Adrenal gland (tissue), 5 donors: ENCODE measurements around the gene GRIA1.

Experiments used
- CTCF ChIP-seq, 6 experiments: fragments of 450-650 bp in 4 of 6; fragments of 200-600 bp in 2 of 6; sonication (generic) in 1 of 6; IDR thresholded peaks; 1 replicate in 5 of 6; 2 replicates in 1 of 6; pipeline versions ENCODE4 v1.5.1 to v1.8.0; 2016 to 2021; ENCODE audit warnings: antibody characterized with exemption in 6 of 6, mild to moderate bottlenecking in 2 of 6, moderate library complexity in 1 of 6
- POLR2A ChIP-seq, 2 donors: fragments of 450-650 bp; IDR thresholded peaks; one replicate each; pipeline ENCODE4 v1.6.1; 2017; ENCODE audit warnings: antibody characterized with exemption in 2 of 2, mild to moderate bottlenecking in 2 of 2, moderate library complexity in 1 of 2
- donor health status: DM: no; HTN: no; CAD: no.

DNA sequence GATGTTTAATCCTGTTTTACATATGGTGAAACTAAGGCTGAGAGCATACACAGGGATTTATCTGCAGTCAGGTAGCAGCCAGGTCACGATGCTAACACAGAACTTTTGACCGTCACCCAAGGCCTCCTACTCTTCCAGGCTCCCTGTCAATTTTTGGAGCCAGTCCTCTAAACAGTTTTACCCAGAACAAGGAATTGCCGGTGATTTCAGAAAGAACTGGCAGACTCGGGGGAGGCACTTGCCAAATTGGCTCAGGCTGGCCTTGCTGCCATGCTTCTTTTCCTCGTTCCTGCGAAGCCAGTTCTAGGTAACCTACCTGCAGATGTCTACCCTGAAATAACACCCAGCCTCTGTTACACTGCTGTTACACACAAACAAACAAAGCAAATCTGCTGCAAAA, 21.2 kb downstream of the GRIA1 start:
- TF ChIP-seq CTCF (IDR thresholded peaks at IDR 0.05) (no peak), POLR2A (IDR thresholded peaks at IDR 0.05) (no peak)
